Stomach smooth muscle (tissue), 2 donors: ENCODE results near the gene TCF7.

ENCODE experiments used
- H3K27ac ChIP-seq: one replicate; pipeline ENCODE4 v1.7.0; 2013; ENCODE audit warnings: mild to moderate bottlenecking, low read length, inconsistent platforms
- H3K27me3 ChIP-seq, 2 donors: one replicate each; pipeline ENCODE4 v1.7.0; 2013; ENCODE audit warnings: low read length in 2 of 2; ENCODE audit not compliant: insufficient read depth in 2 of 2, control insufficient read depth in 1 of 2
- H3K36me3 ChIP-seq, 2 donors: one replicate each; pipeline ENCODE4 v1.7.0; 2013; ENCODE audit warnings: low read length in 2 of 2; ENCODE audit not compliant: control insufficient read depth in 2 of 2, insufficient read depth in 2 of 2
- H3K4me1 ChIP-seq: one replicate; pipeline ENCODE4 v1.7.0; 2013; ENCODE audit warnings: low read length; ENCODE audit not compliant: control insufficient read depth, insufficient read depth
- H3K4me3 ChIP-seq, 2 donors: one replicate each; pipeline ENCODE4 v1.7.0; 2013; ENCODE audit warnings: low read length in 2 of 2
- H3K9ac ChIP-seq, 2 donors: one replicate each; pipeline ENCODE4 v1.7.0; 2013; ENCODE audit warnings: low read length in 2 of 2, mild to moderate bottlenecking in 1 of 2
- H3K9me3 ChIP-seq, 2 donors: one replicate each; pipeline ENCODE4 v1.7.0; 2013; ENCODE audit warnings: low read length in 2 of 2; ENCODE audit not compliant: control insufficient read depth in 2 of 2
- donor health status: healthy.
- donor health status: Pancreatic carcinoma.

The TCF7 gene

GRCh38 chr5:134124289-134125038, 10.0 kb downstream of the TCF7 start:
- Histone ChIP-seq H3K9ac (no peak overlapping the region), H3K9me3 (no peaks in the 10 kb centered on the region), H3K4me3 (no peak overlapping the region), H3K27me3 (no peaks in the 10 kb centered on the region), H3K4me1 (peaks cover 24% of the 10 kb centered on the region), H3K27ac (no peak overlapping the region), H3K36me3 (peaks cover 0 to 3% of the 10 kb centered on the region in 2 donors)

- peaks cover 28% of the 10 kb centered on the region for H3K4me1 ChIP-seq
- no peak overlapping the region for H3K9ac ChIP-seq
- H3K36me3 ChIP-seq: peaks cover 0 to 3% of the 10 kb centered on the region in 2 donors
- H3K27me3 ChIP-seq: no peaks in the 10 kb centered on the region
- H3K9me3 ChIP-seq: no peaks in the 10 kb centered on the region
- H3K4me3 ChIP-seq: no peak overlapping the region
- H3K27ac ChIP-seq: peak overlapping the region; percentile 46
Observed at GRCh38 chr5:134125039-134126015, 10.8 kb downstream of the TCF7 start.

GRCh38 chr5:134127376-134127861, 12.9 kb downstream of the TCF7 start:
- Histone ChIP-seq H3K9me3 (no peaks in the 10 kb centered on the region), H3K9ac (no peak overlapping the region), H3K27me3 (no peaks in the 10 kb centered on the region), H3K4me3 (no peak overlapping the region), H3K27ac (no peak overlapping the region), H3K4me1 (peaks cover 29% of the 10 kb centered on the region), H3K36me3 (peaks cover 10 to 13% of the 10 kb centered on the region in 2 donors)

- Histone ChIP-seq H3K4me1 (peaks cover 29% of the 10 kb centered on the region), H3K4me3 (no peak overlapping the region), H3K27me3 (no peaks in the 10 kb centered on the region), H3K9me3 (no peaks in the 10 kb centered on the region), H3K36me3 (peaks cover 14 to 15% of the 10 kb centered on the region in 2 donors), H3K27ac (no peak overlapping the region), H3K9ac (no peak overlapping the region)
Observed at GRCh38 chr5:134127988-134128647, 13.6 kb downstream of the TCF7 start.

GRCh38 chr5:134128648-134128995, 14.1 kb downstream of the TCF7 start:
- Histone ChIP-seq H3K27me3 (no peaks in the 10 kb centered on the region), H3K4me3 (no peak overlapping the region), H3K4me1 (peaks cover 34% of the 10 kb centered on the region), H3K27ac (no peak overlapping the region), H3K9me3 (no peaks in the 10 kb centered on the region), H3K9ac (no peak overlapping the region), H3K36me3 (peaks cover 15 to 16% of the 10 kb centered on the region in 2 donors)

- no peak overlapping the region for H3K9ac ChIP-seq
- peaks cover 17 to 23% of the 10 kb centered on the region in 2 donors for H3K36me3 ChIP-seq
- no peaks in the 10 kb centered on the region for H3K27me3 ChIP-seq
- H3K27ac ChIP-seq: no peak overlapping the region
- no peak overlapping the region for H3K4me3 ChIP-seq
- no peaks in the 10 kb centered on the region for H3K9me3 ChIP-seq
- H3K4me1 ChIP-seq: peaks cover 27% of the 10 kb centered on the region
Observed at GRCh38 chr5:134129411-134130238, 15.1 kb downstream of the TCF7 start.

- H3K27ac ChIP-seq: no peak overlapping the region
- no peaks in the 10 kb centered on the region for H3K9me3 ChIP-seq
- H3K36me3 ChIP-seq: peaks cover 21 to 26% of the 10 kb centered on the region in 2 donors
- no peak overlapping the region for H3K9ac ChIP-seq
- peaks cover 19% of the 10 kb centered on the region for H3K4me1 ChIP-seq
- H3K27me3 ChIP-seq: no peaks in the 10 kb centered on the region
- no peak overlapping the region for H3K4me3 ChIP-seq
Observed at GRCh38 chr5:134130239-134130945, 15.9 kb downstream of the TCF7 start.

- Histone ChIP-seq H3K4me1 (peaks cover 12% of the 10 kb centered on the region), H3K27me3 (no peaks in the 10 kb centered on the region), H3K9me3 (no peaks in the 10 kb centered on the region), H3K4me3 (no peak overlapping the region), H3K27ac (no peak overlapping the region), H3K36me3 (peaks cover 25 to 31% of the 10 kb centered on the region in 2 donors), H3K9ac (no peak overlapping the region)
Observed at GRCh38 chr5:134131165-134131564, 16.7 kb downstream of the TCF7 start.

GRCh38 chr5:134131578-134132350, 17.3 kb downstream of the TCF7 start:
- Histone ChIP-seq H3K27ac (no peak overlapping the region), H3K36me3 (peaks cover 29 to 36% of the 10 kb centered on the region in 2 donors), H3K4me3 (no peak overlapping the region), H3K27me3 (no peaks in the 10 kb centered on the region), H3K9me3 (no peaks in the 10 kb centered on the region), H3K9ac (no peak overlapping the region), H3K4me1 (peaks cover 11% of the 10 kb centered on the region)
